CD4-positive, alpha-beta T cell treated with Interleukin-17A for 1 hour (primary cell): ENCODE measurements around the gene FOXN3.
A peak's percentile ranks its signal among the peaks of the same experiment; 100 is the strongest.

ENCODE experiments used
- DNase-seq: peaks from one replicate; pipeline ENCODE4 v3.0.0-alpha.2; 2020

The FOXN3 gene

GRCh38 chr14:89408907-89409700, 7.9 kb downstream of the FOXN3 start:
- DNase-seq = no peak

GRCh38 chr14:89407856-89408255, 9.2 kb downstream of the FOXN3 start:
- no peak for DNase-seq

- no peak for DNase-seq
Measured at GRCh38 chr14:89406941-89407340, 10.1 kb downstream of the FOXN3 start.

GRCh38 chr14:89406361-89406760, 10.7 kb downstream of the FOXN3 start:
- DNase-seq = no peak

- no peak for DNase-seq
Measured at GRCh38 chr14:89405712-89406111, 11.3 kb downstream of the FOXN3 start.

GRCh38 chr14:89402363-89402762, 14.7 kb downstream of the FOXN3 start:
- DNase-seq = no peak

- DNase-seq = no peak
Measured at GRCh38 chr14:89401761-89402160, 15.3 kb downstream of the FOXN3 start.

GRCh38 chr14:89401241-89401640, 15.8 kb downstream of the FOXN3 start:
- no peak for DNase-seq

- DNase-seq = no peak
Measured at GRCh38 chr14:89400529-89400928, 16.5 kb downstream of the FOXN3 start.

- peak; percentile 14 for DNase-seq
Measured at GRCh38 chr14:89399594-89400068, 17.4 kb downstream of the FOXN3 start.

GRCh38 chr14:89399157-89399556, 17.9 kb downstream of the FOXN3 start:
- no peak for DNase-seq

- DNase-seq = no peak
Measured at GRCh38 chr14:89397569-89398230, 19.3 kb downstream of the FOXN3 start.

- DNase-seq = no peak
Measured at GRCh38 chr14:89394972-89395371, 22.1 kb downstream of the FOXN3 start.

GRCh38 chr14:89393222-89393745, 23.7 kb downstream of the FOXN3 start:
- DNase-seq = no peak

GRCh38 chr14:89392181-89392580, 24.9 kb downstream of the FOXN3 start:
- DNase-seq = no peak

- DNase-seq = no peak
Measured at GRCh38 chr14:89391556-89391955, 25.5 kb downstream of the FOXN3 start.

- DNase-seq = no peak
Measured at GRCh38 chr14:89391123-89391522, 25.9 kb downstream of the FOXN3 start.

GRCh38 chr14:89388853-89389252, 28.2 kb downstream of the FOXN3 start:
- no peak for DNase-seq

GRCh38 chr14:89387922-89388685, 28.9 kb downstream of the FOXN3 start:
- DNase-seq = no peak

GRCh38 chr14:89386212-89386886, 30.7 kb downstream of the FOXN3 start:
- no peak for DNase-seq

GRCh38 chr14:89384636-89385035, 32.4 kb downstream of the FOXN3 start:
- no peak for DNase-seq

- no peak for DNase-seq
Measured at GRCh38 chr14:89384023-89384422, 33.0 kb downstream of the FOXN3 start.
